ENCODE results near the gene CACNA1G.

Gene CACNA1G

GRCh38 chr17:50590946-50591737 is 30.6 kb downstream of the CACNA1G start:
- DNase-seq = no peak

GRCh38 chr17:50593321-50593720 is 32.8 kb downstream of the CACNA1G start:
- DNase-seq = peak; percentile 94 to 98

GRCh38 chr17:50594128-50594823 is 33.8 kb downstream of the CACNA1G start:
- peak; percentile 25 to 57 for DNase-seq

DNA sequence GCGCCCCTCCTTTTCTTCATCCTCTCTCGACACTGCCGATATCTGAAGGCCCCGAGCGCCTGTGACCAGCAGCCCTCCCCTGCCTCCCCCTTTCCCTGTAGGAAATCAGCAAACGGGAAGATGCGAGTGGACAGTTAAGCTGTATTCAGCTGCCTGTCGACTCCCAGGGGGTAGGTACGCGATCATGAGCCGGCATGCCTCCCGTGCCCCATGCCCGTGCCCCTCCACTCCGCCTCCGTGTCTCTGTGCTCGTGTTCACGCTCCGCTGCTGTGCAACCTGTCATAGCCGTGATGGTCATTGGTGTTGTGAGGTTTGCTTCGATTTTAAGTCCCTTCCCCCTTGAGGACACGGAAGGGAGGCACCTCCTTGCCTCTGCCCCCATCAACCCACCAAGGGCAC is 34.4 kb downstream of the CACNA1G start:
- DNase-seq = peak in 1 of 2 experiments; percentile 21

GRCh38 chr17:50596191-50597037 is 35.9 kb downstream of the CACNA1G start:
- DNase-seq = no peak

DNA sequence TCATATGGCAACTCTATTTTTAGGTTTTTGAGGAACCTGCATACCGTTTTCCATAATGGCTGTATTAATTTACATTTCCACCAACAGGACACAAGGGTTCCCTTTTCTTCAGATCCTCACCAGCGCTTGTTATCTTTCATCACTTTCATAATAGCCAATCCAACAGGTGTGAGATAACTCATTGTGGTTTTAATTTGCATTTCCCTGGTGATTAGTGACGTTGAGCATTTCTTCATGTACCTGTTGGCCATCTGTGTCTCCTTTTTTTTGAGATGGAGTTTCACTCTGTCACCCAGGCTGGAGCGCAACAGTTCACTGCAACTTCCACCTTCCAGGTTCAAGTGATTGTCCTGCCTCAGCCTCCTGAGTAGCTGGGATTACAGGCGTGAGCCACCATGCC is 38.0 kb downstream of the CACNA1G start:
- DNase-seq = no peak

GRCh38 chr17:50599606-50600005 is 39.1 kb downstream of the CACNA1G start:
- DNase-seq = no peak

- DNase-seq = no peak
These were observed 41.4 kb downstream of the CACNA1G start for GRCh38 chr17:50601823-50602375.

DNA sequence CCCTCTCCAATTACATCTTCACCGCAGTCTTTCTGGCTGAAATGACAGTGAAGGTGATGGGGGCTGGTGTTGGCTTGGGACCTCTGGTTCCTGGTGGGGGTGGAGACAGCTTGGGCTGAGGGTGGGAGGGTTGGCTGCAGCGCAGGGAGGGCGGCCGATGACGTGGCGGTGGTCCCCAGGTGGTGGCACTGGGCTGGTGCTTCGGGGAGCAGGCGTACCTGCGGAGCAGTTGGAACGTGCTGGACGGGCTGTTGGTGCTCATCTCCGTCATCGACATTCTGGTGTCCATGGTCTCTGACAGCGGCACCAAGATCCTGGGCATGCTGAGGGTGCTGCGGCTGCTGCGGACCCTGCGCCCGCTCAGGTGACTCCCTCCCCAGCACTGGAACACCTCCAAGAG is 42.3 kb downstream of the CACNA1G start:
- DNase-seq = no peak

GRCh38 chr17:50603340-50603739 is 42.8 kb downstream of the CACNA1G start:
- peak; percentile 17 to 48 for DNase-seq

DNA sequence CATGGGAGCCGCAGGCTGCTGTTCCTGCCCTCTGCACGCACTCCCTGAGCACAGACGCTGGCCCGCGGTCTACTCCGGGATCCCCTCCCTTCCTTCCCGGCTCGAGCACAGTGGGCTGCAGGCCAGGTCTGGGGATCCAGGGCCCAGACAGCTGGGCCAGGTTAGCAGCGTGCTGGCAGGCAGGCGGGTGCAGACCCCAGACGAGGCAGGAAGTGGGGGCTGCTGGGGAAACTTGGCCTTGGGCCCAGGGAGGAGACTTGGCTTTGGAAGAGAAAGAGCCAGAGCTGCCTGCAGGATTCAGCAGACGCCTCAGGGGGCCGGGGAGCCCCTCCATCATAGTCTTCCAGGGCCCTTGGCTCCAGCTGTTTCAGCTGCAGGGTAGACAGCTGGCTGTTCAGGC is 44.0 kb downstream of the CACNA1G start:
- DNase-seq = peak; percentile 88 to 95

DNA sequence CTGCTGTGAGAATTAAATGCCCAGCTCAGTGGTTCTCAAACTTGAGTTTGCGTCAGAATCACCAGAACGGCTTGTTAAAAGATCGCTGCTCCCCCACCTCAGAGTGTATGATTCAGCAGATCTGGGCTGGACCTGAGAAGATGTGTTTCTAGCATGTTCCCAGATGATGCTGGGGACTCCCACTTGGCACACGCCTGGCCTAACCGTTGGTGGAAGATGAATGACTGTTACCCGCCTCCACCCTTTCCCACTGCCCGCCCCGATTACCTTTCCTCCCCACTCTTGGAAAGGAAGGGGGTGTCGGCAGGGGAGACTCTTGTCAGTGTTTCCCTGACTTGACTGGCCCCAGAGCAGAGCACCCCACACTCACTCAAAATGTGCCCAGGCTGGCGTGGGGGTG is 44.9 kb downstream of the CACNA1G start:
- DNase-seq = no peak

DNA sequence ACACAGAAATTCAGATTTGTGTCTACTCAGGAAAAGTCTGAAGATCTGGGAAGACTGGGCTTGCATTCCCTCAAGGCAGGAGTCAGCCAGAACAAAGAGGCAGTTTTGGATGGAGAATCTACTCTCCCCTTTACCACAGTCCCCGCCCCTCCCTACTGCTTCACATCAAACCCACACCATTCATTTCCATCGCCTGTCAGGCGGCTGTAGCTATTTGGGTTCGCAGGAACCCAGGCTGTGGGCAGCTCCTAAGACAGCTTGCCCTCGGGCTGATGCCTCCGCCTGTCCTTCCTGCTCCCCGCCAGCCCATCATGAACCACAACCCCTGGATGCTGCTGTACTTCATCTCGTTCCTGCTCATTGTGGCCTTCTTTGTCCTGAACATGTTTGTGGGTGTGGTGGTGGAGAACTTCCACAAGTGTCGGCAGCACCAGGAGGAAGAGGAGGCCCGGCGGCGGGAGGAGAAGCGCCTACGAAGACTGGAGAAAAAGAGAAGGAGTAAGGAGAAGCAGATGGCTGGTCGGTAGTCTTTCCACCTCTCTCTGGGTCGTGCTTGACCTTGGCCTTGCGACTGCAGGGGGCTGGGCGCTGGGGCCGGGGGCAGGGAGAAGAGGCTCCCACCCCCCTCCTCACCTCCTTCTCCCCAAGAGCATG is 47.1 kb downstream of the CACNA1G start:
- DNase-seq = no peak

DNA sequence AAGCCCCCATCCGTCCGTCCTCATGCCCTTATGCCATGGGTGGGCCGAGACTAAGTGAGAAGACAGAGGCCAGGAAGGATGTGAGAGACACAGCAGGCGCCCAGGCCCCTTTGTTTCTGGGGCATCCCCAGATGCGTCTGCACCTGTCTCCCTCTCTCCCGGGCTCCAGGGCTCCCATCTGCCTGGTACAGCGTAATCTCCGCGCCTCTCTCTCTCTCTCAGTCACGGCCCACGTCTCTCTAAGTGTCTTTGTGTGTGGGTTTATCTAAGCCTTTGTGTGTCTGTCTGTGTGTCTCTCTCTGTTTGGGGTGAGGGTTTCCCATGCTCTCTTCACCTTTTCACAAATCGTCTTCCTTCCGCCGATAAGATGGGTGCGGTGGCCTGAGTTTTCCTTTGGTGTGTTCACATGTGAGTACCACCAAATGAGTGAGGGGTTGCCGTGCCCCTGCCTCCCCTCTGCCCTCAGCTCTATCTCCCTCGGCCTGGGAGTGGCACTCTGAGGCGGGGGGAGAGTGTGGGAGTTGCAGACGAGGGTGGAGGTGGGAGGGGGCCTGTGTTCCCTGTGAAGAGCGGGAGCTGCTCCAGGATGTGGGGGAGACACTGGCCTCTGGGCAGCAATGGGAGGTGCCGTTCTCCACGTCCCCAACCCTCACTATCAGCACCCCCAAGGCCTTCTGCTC is 48.3 kb downstream of the CACNA1G start:
- peak; percentile 93 to 97 for DNase-seq

GRCh38 chr17:50609380-50610074 is 49.0 kb downstream of the CACNA1G start:
- peak; percentile 88 to 93 for DNase-seq

- no peak for DNase-seq
These were observed 51.1 kb downstream of the CACNA1G start for GRCh38 chr17:50611634-50612033.

DNA sequence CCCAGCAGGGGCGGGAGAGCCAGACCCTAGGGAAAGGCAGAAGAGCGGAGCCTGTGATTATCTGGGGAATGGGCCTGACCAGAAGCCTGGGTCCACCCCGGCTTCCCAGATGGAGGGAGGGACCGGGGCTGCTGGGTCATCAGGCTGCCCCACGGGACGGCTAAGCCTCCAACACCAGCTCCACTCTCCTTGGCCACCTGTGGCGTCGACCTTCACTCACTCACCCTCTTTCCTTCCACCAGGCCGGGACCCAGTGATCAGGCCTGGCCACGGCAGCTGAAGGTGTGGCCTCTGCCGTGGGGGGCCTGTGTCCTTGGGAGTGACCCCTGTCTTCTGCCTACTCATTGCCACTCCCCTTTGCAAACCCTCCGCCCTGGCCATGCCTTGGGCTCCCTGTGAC is 51.8 kb downstream of the CACNA1G start:
- DNase-seq = no peak

- DNase-seq = peak in 1 of 2 experiments; percentile 35
These were observed 52.8 kb downstream of the CACNA1G start for GRCh38 chr17:50613007-50613992.

- peak in 1 of 2 experiments; percentile 32 for DNase-seq
These were observed 54.0 kb downstream of the CACNA1G start for GRCh38 chr17:50614471-50615051.

DNA sequence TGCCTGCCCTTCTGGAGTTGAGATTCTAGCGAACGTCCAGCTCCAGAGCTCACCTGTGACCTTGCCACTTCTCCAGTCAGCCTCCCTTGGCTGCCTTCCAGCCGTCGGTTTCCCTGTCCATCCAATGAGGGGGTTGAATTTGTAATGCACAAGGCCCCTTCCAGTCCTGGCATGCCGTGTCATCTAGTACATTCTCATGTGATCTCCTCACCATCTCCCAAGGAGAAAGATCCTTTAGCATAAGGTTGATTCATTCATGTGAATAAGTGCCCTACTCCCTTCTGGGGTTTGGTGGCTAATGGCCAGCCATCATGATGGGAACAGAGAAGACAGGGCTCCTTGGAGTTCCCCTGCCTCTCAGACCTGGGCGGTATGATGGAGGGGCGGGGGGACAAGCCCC is 55.3 kb downstream of the CACNA1G start:
- DNase-seq = no peak
